Right lobe of liver (tissue), 6 donors: ENCODE results near the gene PBX4. TPM values are rescaled to one million over a fixed set of nuclear protein-coding genes. Genes with fewer than 3 reads are reported as not detected.

Experiments used
- ATAC-seq, 4 donors: fragments of 200-7000 bp; cut with Tn5 transposase; one replicate each; pipeline ENCODE4 v1.9.1; 2020; ENCODE audit warnings: mild to moderate bottlenecking in 4 of 4, moderate library complexity in 4 of 4
- DNase-seq, 3 donors: peaks; one replicate each; pipeline ENCODE4 v3.0.0-alpha.2; 2020
- H3K27ac ChIP-seq, 3 donors: fragments of 200-600 bp; one replicate each; pipeline ENCODE4 v1.8.0; 2022
- H3K27me3 ChIP-seq, 2 donors: fragments of 200-600 bp; one replicate each; pipeline ENCODE4 v1.8.0; 2022
- H3K36me3 ChIP-seq, 4 donors: fragments of 200-600 bp; sonication (generic) in 1 of 4; one replicate each; pipeline versions ENCODE4 v1.5.1 to v1.8.0; 2017 to 2022; ENCODE audit warnings: control low read depth in 1 of 4
- H3K4me1 ChIP-seq, 4 donors: fragments of 200-600 bp; sonication (generic) in 1 of 4; one replicate each; pipeline versions ENCODE4 v1.5.1 to v1.8.0; 2017 to 2022; ENCODE audit warnings: control low read depth in 1 of 4
- H3K4me3 ChIP-seq, 3 donors: fragments of 200-600 bp; one replicate each; pipeline ENCODE4 v1.8.0; 2022
- H3K9me3 ChIP-seq, 4 donors: fragments of 200-600 bp; sonication (generic) in 1 of 4; one replicate each; pipeline versions ENCODE4 v1.5.1 to v1.8.0; 2017 to 2022; ENCODE audit warnings: control low read depth in 1 of 4
- CTCF ChIP-seq, 4 donors: fragments of 200-600 bp in 3 of 4; fragments of 450-650 bp in 1 of 4; IDR thresholded peaks; one replicate each; pipeline versions ENCODE4 v1.5.1 to v1.8.0; 2016 to 2022; ENCODE audit warnings: antibody characterized with exemption in 4 of 4, mild to moderate bottlenecking in 2 of 4
- POLR2A ChIP-seq: fragments of 450-650 bp; IDR thresholded peaks from one replicate; pipeline ENCODE4 v1.6.1; 2017; ENCODE audit warnings: antibody characterized with exemption, mild to moderate bottlenecking
- WGBS: methylation state at CpG from one replicate; pipeline ENCODE4 v1.1.6; 2018; ENCODE audit warnings: low coverage, low lambda C conversion rate; ENCODE audit not compliant: insufficient coverage; ENCODE audit errors: missing lambda C conversion rate; 5-methylcytosine and 5-hydroxymethylcytosine counted together
- intact Hi-C, 2 donors: fragments of 100-400 bp; cut with DNase I; formaldehyde crosslinking; loops; one replicate each; pipeline versions ENCODE4 v1.11.2 to v1.14.1; 2022
- total RNA-seq, 6 experiments: library from RNA; depleted of rRNA in 2 of 6; stranded (reverse); fragments of >200 nt in 2 of 6; fragmentation: NEBNext Ultra II Directional in 3 of 6; extraction: Animal tissue kit (Norgen Biotek cat#: 25700) in 3 of 6; gene quantifications; one replicate each; pipeline versions ENCODE4 v1.1.0 to v1.2.4, GENCODE V29; 2016 to 2023
- donor health status: DM: no; HTN: yes; CAD: no.
- donor health status: DM: no; HTN: no; CAD: no.
- donor health status: DM: no; HTN: no; CAD: no.
- donor health status: DM: no; HTN: yes; CAD: no.
- donor health status: DM: no; HTN: yes; CAD: no.

The PBX4 gene
- total RNA-seq, 6 experiments from 2014 or later, result 0.87 TPM; not detected in 5

- Histone ChIP-seq H3K9me3 (no peaks in the 10 kb centered on the region), H3K4me3 (no peak overlapping the region), H3K27ac (no peak overlapping the region), H3K4me1 (no peaks in the 10 kb centered on the region), H3K27me3 (no peaks in the 10 kb centered on the region), H3K36me3 (no peaks in the 10 kb centered on the region)
- WGBS, result 68% methylated on average over 3 of the region's 10 CpGs
- TF ChIP-seq POLR2A (no peak), CTCF (IDR thresholded peaks at IDR 0.05) (no peak)
- intact Hi-C loops, result no loop called here
- DNase-seq, result no peak
- ATAC-seq, result no peak
Observed at GRCh38 chr19:19553670-19554069, 64.8 kb downstream of the PBX4 start.

- DNase-seq (no peak), ATAC-seq (peak in 2 of 4 donors; percentile 31 to 48)
- intact Hi-C loops, result no loop called here
- no peak overlapping the region for H3K27ac ChIP-seq
- WGBS, result no CpG with 5 or more reads among the region's 6 CpGs
- H3K4me3 ChIP-seq, result no peak overlapping the region
- TF ChIP-seq POLR2A, result no peak
- TF ChIP-seq CTCF (IDR thresholded peaks at IDR 0.05), result peak; percentile 21 to 39 (median 26)
- no peaks in the 10 kb centered on the region for H3K36me3 ChIP-seq
- no peaks in the 10 kb centered on the region for H3K4me1 ChIP-seq
- H3K9me3 ChIP-seq, result no peaks in the 10 kb centered on the region
- H3K27me3 ChIP-seq, result no peaks in the 10 kb centered on the region
Observed at GRCh38 chr19:19552798-19553197, 65.7 kb downstream of the PBX4 start.

- DNase-seq (no peak), ATAC-seq (no peak)
- no CpG with 5 or more reads among the region's 14 CpGs for WGBS
Observed at GRCh38 chr19:19551853-19552192, 66.7 kb downstream of the PBX4 start.

GRCh38 chr19:19550972-19551852 is 67.3 kb downstream of the PBX4 start:
- WGBS, result 83% methylated on average over 2 of the region's 10 CpGs
- Histone ChIP-seq H3K27me3 (no peaks in the 10 kb centered on the region), H3K9me3 (no peaks in the 10 kb centered on the region), H3K27ac (no peak overlapping the region), H3K4me1 (no peaks in the 10 kb centered on the region), H3K4me3 (no peak overlapping the region), H3K36me3 (no peaks in the 10 kb centered on the region)
- intact Hi-C loops, result no loop called here
- ATAC-seq (no peak), DNase-seq (no peak)
- TF ChIP-seq POLR2A (no peak), CTCF (IDR thresholded peaks at IDR 0.05) (no peak)

More at GRCh38 chr19:19551853-19552192, 66.7 kb downstream of the PBX4 start:
- Histone ChIP-seq H3K36me3 (no peaks in the 10 kb centered on the region), H3K9me3 (no peaks in the 10 kb centered on the region), H3K4me3 (no peak overlapping the region), H3K4me1 (no peaks in the 10 kb centered on the region), H3K27ac (no peak overlapping the region), H3K27me3 (no peaks in the 10 kb centered on the region)
- TF ChIP-seq CTCF (IDR thresholded peaks at IDR 0.05) (no peak), POLR2A (no peak)
- intact Hi-C loops, result no loop called here
